AG10803 (cell line): ENCODE data around the gene ZNF784.

Source experiments
- DNase-seq: peaks from one replicate; pipeline ENCODE4 v3.0.0; 2010; ENCODE audit warnings: low read depth
- H3K4me3 ChIP-seq: 2 replicates; pipeline ENCODE4 v1.5.1; 2011; ENCODE audit warnings: mild to moderate bottlenecking, low read length, control low read depth
- TF ChIP-seq, protein P1 (sequence below): conservative IDR thresholded peaks from 2 replicates; pipeline ENCODE4 v1.5.1; 2011; ENCODE audit warnings: mild to moderate bottlenecking, low read length, control low read depth, inconsistent platforms

ZNF784 gene

DNA sequence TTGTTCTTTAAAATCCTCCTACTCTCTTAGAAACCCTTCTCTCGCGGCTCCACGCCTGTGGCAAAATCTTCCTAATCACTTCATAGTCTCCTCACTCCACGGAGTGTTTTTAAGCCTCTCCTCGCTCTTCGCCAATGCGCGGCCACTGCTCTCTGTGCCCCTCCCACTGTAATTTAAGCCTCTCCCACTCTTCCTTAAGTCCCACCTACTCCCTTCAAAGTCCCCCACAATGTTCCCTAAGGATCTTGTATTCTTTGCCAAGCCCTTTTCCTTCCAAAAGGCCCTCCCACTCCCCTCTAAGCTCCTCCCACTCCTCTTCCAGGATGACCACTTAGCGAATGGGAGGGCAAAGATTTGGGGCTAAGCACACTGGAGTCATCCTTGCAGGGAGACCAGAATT lies 26.3 kb downstream of the ZNF784 start:
- DNase-seq = no peak
- H3K4me3 ChIP-seq = no peak overlapping the region
- TF ChIP-seq, protein P1, sequence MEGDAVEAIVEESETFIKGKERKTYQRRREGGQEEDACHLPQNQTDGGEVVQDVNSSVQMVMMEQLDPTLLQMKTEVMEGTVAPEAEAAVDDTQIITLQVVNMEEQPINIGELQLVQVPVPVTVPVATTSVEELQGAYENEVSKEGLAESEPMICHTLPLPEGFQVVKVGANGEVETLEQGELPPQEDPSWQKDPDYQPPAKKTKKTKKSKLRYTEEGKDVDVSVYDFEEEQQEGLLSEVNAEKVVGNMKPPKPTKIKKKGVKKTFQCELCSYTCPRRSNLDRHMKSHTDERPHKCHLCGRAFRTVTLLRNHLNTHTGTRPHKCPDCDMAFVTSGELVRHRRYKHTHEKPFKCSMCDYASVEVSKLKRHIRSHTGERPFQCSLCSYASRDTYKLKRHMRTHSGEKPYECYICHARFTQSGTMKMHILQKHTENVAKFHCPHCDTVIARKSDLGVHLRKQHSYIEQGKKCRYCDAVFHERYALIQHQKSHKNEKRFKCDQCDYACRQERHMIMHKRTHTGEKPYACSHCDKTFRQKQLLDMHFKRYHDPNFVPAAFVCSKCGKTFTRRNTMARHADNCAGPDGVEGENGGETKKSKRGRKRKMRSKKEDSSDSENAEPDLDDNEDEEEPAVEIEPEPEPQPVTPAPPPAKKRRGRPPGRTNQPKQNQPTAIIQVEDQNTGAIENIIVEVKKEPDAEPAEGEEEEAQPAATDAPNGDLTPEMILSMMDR = no peak

DNA sequence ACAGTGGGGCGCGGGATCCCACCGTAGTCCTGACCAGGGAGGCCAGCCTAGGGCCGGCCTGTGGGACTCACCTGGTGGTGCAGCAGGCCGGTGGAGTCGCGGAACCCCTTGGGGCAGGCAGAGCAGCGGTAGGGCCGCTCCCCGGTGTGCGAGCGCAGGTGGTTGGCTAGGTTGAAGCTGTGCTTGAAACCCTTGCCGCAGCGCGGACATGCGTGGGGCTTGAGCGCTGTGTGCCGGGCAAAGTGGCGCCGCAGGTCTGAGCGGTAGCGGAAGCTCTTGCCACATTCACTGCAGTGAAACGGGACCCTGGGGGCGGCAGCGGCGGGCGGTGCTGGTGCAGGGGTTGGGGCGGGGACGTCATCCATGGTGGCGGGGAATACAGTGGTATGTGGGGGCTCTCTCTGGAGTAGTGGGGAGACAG lies 26.9 kb downstream of the ZNF784 start:
- TF ChIP-seq, protein P1 = no peak
- no peak overlapping the region for H3K4me3 ChIP-seq
- no peak for DNase-seq

DNA sequence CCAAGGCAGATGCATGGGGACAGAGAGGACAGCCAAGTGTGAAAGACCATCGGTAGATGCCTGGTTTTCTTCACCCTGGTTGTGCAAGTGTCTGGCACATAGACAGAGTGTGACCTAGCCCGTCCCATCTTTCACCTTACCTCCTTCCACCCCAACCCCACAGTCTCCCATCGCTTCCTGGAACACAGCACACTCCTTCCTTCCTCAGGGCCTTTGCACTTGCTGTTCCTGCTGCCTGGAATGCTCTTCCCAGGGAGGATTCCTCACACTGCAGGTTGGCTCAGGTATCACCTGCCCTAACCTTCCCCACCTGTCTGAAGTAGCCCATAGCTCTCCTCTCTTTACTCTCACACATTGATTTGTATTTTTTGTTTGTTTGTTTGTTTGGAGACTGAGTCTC lies 28.1 kb downstream of the ZNF784 start:
- no peak for DNase-seq
- H3K4me3 ChIP-seq = no peak overlapping the region
- TF ChIP-seq, protein P1 = no peak

DNA sequence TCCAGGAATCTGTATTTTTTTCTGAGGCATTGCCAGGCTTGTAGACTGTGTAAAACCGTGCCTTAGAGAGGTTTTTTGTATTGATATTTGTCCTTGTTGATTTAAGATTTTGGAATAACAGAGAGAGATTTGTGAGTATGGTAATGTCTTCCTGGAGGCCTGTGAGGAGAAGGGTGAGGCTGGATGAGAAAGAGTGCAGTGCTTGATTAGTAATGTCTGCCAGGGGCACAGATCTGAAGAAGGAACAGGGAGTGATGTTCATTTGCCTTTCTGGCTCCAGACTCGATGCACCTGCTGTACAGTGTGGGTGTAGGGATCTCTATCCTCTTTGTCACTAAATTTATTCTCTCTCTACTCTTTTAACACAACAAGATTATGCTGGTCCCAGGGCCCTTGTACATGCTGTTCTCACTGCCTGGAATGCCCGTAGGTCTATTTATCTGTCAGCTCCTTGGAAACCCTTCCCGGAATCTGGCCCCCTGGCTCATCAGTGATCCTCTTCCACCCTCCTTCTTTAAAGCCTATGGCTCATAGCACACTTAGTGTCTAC lies 29.3 kb downstream of the ZNF784 start:
- TF ChIP-seq, protein P1 = no peak
- no peak overlapping the region for H3K4me3 ChIP-seq
- DNase-seq = no peak

DNA sequence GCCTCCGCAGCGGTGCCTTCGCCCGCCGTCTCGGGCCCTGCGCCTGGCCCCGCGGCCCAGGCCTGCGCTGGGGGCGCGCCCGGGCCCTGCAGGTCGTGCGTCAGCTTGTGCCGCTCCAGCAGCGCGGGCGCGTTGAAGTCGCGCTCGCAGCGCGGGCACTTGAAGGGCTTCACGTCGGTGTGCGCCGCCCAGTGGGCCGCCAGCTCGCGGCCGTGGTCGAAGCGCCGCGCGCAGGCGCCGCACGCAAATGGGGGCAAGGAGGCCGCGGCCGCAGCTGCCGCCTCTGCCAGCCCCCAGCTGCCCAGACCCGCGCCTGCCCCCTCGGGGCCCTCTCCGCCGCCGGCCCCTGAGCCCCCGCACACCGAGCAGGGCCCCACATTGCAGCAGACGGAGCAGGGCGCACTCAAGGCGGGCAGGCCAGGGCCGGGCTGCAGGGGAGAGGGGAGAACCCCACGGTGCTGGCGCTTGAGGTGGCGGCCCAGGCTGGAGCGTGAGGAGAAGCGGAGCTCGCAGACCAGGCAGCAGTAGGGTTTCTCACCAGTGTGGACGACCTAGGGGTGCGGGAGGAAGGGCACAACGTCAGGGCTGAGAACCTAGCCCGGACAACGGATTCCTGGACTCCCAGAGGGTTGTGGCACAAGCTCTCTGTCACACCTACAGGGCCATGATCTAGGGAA lies 31.1 kb downstream of the ZNF784 start:
- DNase-seq = no peak
- no peak overlapping the region for H3K4me3 ChIP-seq
- TF ChIP-seq, protein P1 = no peak

DNA sequence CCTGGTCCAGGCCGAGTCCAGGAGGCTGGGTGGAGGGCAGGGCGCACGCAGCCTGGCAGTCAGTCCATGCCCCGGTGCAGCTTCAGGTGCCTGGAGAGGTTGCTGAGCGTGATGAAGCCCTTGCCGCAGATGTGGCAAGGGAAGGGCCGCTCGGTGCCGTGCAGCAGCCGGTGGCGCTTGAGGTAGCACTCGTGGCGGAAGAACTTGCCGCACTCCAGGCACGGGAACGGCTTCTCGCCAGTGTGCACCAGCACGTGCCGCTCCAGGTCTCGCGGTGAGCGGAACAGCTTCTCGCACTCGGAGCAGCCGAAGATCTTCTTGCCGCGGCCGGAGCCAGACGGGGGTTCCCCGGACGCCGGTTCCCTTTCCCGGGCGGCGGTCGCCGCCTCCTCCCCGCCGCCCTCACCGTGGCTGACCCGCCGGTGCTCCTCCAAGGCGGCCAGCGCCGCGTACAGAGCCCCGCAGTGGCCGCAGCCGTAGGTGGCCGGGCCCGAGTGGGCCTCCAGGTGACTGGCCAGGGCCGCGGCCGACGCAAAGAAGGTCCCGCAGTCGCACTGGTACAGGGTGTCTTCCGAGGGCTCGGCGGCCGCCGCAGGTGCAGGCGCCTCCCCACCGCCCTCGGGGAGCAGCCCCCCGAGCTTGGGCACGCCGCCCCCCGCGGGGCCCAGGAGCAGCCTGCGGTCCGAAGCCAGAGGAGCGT lies 31.8 kb downstream of the ZNF784 start:
- H3K4me3 ChIP-seq = no peak overlapping the region
- TF ChIP-seq, protein P1 = no peak
- no peak for DNase-seq

DNA sequence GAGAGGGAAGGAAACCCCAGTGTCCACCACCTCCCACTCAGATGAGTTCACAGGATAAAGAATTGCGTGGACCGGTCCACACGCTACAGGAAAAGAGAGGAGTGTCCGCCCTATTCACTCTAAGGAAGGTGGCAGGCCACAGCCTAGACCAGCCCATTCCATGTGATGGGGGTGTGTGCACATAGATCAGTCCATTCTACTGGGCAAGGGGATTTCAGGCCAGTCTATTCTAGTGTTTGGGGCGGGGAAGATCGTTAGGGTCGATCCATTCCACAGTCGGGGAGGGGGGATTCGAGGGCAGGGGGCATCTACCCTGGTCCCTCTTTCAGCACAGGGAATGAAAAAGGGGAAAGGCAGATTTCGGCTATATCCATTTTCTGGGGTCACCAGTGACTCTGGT lies 32.8 kb downstream of the ZNF784 start:
- TF ChIP-seq, protein P1 = no peak
- DNase-seq = no peak

More for the DNA sequence above, 32.8 kb downstream of the ZNF784 start:
- no peak overlapping the region for H3K4me3 ChIP-seq
